Testis (tissue), 2 donors: Measurements from ENCODE around the gene ZBTB20.

ENCODE experiments used
- CTCF ChIP-seq, 3 experiments: fragments of 450-650 bp in 2 of 3; fragments of 200-600 bp in 1 of 3; sonication (generic) in 1 of 3; IDR thresholded peaks; one replicate each; pipeline ENCODE4 v1.5.1; 2016 to 2019; ENCODE audit warnings: antibody characterized with exemption in 3 of 3, mild to moderate bottlenecking in 2 of 3, moderate library complexity in 1 of 3
- POLR2A ChIP-seq: fragments of 450-650 bp; IDR thresholded peaks from one replicate; pipeline ENCODE4 v1.6.1; 2017; ENCODE audit warnings: antibody characterized with exemption, mild to moderate bottlenecking, moderate library complexity

- TF ChIP-seq CTCF (IDR thresholded peaks at IDR 0.05) (no peak), POLR2A (no peak)
These were observed 205.3 kb downstream of the ZBTB20 start for GRCh38 chr3:114941626-114942309.
